NCI-H2029 treated with DMSO at 0.1 percent for 48 hours (cell line): ENCODE results near the gene FOXP1.

Source experiments
- DNase-seq: peaks from one replicate; lab custom pipeline; 2025; lab: John Stamatoyannopoulos, UW

Gene FOXP1

GRCh38 chr3:71102111-71102983 lies 481.2 kb downstream of the FOXP1 start:
- DNase-seq = no peak

GRCh38 chr3:71101626-71102025 lies 481.9 kb downstream of the FOXP1 start:
- no peak for DNase-seq

GRCh38 chr3:71101014-71101413 lies 482.5 kb downstream of the FOXP1 start:
- DNase-seq = no peak

GRCh38 chr3:71099997-71100719 lies 483.4 kb downstream of the FOXP1 start:
- no peak for DNase-seq

- DNase-seq = no peak
Measured at GRCh38 chr3:71097557-71097956, 486.0 kb downstream of the FOXP1 start.

GRCh38 chr3:71095511-71096291 lies 487.8 kb downstream of the FOXP1 start:
- no peak for DNase-seq

- DNase-seq = no peak
Measured at GRCh38 chr3:71094658-71095209, 488.8 kb downstream of the FOXP1 start.

- DNase-seq = no peak
Measured at GRCh38 chr3:71092665-71093064, 490.9 kb downstream of the FOXP1 start.

GRCh38 chr3:71090207-71090606 lies 493.3 kb downstream of the FOXP1 start:
- DNase-seq = no peak

GRCh38 chr3:71089271-71089847 lies 494.2 kb downstream of the FOXP1 start:
- no peak for DNase-seq

- DNase-seq = no peak
Measured at GRCh38 chr3:71088742-71089141, 494.8 kb downstream of the FOXP1 start.

- DNase-seq = no peak
Measured at GRCh38 chr3:71088019-71088708, 495.4 kb downstream of the FOXP1 start.

GRCh38 chr3:71087143-71088018 lies 496.1 kb downstream of the FOXP1 start:
- DNase-seq = no peak

GRCh38 chr3:71086777-71087142 lies 496.8 kb downstream of the FOXP1 start:
- no peak for DNase-seq

- DNase-seq = no peak
Measured at GRCh38 chr3:71083726-71084131, 499.8 kb downstream of the FOXP1 start.

GRCh38 chr3:71082833-71083232 lies 500.7 kb downstream of the FOXP1 start:
- no peak for DNase-seq

- DNase-seq = no peak
Measured at GRCh38 chr3:71080517-71081083, 502.9 kb downstream of the FOXP1 start.

GRCh38 chr3:71078723-71079525 lies 504.6 kb downstream of the FOXP1 start:
- no peak for DNase-seq

- DNase-seq = no peak
Measured at GRCh38 chr3:71078199-71078598, 505.3 kb downstream of the FOXP1 start.
